ENCODE results near the gene TBX1. TPM values are rescaled to one million over a fixed set of nuclear protein-coding genes. Genes with fewer than 3 reads are reported as not detected.

TBX1 gene
- total and polyA plus RNA-seq, 2 of the 13 experiments (the other 11 are each of a cell fraction or from before 2014, with no cell fraction given): not detected

GRCh38 chr22:19756288-19757128 lies 4.1 kb upstream of the TBX1 start (continued):
- TF ChIP-seq ZNF598 (CRISPR knock-in tag; IDR thresholded peaks at IDR 0.05; ENCODE audit: borderline replicate concordance) (no peak), ZNF670 (CRISPR knock-in tag; IDR thresholded peaks at IDR 0.05; ENCODE audit: borderline replicate concordance) (no peak), SAFB2 (CRISPR knock-in tag; IDR thresholded peaks at IDR 0.05; ENCODE audit: borderline replicate concordance, low read depth) (no peak), TBX2 (CRISPR knock-in tag; IDR thresholded peaks at IDR 0.05; ENCODE audit: borderline replicate concordance) (peak; percentile 28; the same call in 1 of the 2 replicates), SNAPC2 (CRISPR knock-in tag; IDR thresholded peaks at IDR 0.05) (no peak), MAFK (conservative IDR thresholded peaks at IDR 0.05 in 1 of 2, IDR thresholded peaks at IDR 0.05 in 1 of 2; ENCODE audit: low read length in 2 of 2) (no peak), NONO (IDR thresholded peaks at IDR 0.05) (no peak), NONO (CRISPR knock-in tag; conservative IDR thresholded peaks at IDR 0.05) (peak; percentile 26; the same call in 1 of the 2 replicates), GABPB1 (CRISPR knock-in tag; IDR thresholded peaks at IDR 0.05) (peak; percentile 17; the same call in 1 of the 2 replicates), MYC (CRISPR knock-in tag; IDR thresholded peaks at IDR 0.05; ENCODE audit: borderline replicate concordance) (peak; percentile 53; the same call in 1 of the 2 replicates), ZNF460 (CRISPR knock-in tag; IDR thresholded peaks at IDR 0.05; ENCODE audit: borderline replicate concordance) (no peak), ZNF143 (CRISPR knock-in tag; IDR thresholded peaks at IDR 0.05) (no peak), ELF1 (CRISPR knock-in tag; IDR thresholded peaks at IDR 0.05) (no peak), ZNF589 (CRISPR knock-in tag; conservative IDR thresholded peaks at IDR 0.05) (0 out of 2 replicates have a peak, but pooled peaks have one; percentile 28), RAD51 (IDR thresholded peaks at IDR 0.05; ENCODE audit: borderline replicate concordance) (no peak), CERS6 (CRISPR knock-in tag; IDR thresholded peaks at IDR 0.05) (no peak)
- TF ChIP-seq, protein P1, sequence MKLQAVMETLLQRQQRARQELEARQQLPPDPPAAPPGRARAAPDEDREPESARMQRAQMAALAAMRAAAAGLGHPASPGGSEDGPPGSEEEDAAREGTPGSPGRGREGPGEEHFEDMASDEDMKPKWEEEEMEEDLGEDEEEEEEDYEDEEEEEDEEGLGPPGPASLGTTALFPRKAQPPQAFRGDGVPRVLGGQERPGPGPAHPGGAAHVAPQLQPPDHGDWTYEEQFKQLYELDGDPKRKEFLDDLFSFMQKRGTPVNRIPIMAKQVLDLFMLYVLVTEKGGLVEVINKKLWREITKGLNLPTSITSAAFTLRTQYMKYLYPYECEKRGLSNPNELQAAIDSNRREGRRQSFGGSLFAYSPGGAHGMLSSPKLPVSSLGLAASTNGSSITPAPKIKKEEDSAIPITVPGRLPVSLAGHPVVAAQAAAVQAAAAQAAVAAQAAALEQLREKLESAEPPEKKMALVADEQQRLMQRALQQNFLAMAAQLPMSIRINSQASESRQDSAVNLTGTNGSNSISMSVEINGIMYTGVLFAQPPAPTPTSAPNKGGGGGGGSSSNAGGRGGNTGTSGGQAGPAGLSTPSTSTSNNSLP (IDR thresholded peaks at IDR 0.05; ENCODE audit: low read depth, low read length): no peak
- TF ChIP-seq, protein P2, sequence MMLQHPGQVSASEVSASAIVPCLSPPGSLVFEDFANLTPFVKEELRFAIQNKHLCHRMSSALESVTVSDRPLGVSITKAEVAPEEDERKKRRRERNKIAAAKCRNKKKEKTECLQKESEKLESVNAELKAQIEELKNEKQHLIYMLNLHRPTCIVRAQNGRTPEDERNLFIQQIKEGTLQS (CRISPR knock-in tag; IDR thresholded peaks at IDR 0.05): no peak
- TF ChIP-seq, protein P3, sequence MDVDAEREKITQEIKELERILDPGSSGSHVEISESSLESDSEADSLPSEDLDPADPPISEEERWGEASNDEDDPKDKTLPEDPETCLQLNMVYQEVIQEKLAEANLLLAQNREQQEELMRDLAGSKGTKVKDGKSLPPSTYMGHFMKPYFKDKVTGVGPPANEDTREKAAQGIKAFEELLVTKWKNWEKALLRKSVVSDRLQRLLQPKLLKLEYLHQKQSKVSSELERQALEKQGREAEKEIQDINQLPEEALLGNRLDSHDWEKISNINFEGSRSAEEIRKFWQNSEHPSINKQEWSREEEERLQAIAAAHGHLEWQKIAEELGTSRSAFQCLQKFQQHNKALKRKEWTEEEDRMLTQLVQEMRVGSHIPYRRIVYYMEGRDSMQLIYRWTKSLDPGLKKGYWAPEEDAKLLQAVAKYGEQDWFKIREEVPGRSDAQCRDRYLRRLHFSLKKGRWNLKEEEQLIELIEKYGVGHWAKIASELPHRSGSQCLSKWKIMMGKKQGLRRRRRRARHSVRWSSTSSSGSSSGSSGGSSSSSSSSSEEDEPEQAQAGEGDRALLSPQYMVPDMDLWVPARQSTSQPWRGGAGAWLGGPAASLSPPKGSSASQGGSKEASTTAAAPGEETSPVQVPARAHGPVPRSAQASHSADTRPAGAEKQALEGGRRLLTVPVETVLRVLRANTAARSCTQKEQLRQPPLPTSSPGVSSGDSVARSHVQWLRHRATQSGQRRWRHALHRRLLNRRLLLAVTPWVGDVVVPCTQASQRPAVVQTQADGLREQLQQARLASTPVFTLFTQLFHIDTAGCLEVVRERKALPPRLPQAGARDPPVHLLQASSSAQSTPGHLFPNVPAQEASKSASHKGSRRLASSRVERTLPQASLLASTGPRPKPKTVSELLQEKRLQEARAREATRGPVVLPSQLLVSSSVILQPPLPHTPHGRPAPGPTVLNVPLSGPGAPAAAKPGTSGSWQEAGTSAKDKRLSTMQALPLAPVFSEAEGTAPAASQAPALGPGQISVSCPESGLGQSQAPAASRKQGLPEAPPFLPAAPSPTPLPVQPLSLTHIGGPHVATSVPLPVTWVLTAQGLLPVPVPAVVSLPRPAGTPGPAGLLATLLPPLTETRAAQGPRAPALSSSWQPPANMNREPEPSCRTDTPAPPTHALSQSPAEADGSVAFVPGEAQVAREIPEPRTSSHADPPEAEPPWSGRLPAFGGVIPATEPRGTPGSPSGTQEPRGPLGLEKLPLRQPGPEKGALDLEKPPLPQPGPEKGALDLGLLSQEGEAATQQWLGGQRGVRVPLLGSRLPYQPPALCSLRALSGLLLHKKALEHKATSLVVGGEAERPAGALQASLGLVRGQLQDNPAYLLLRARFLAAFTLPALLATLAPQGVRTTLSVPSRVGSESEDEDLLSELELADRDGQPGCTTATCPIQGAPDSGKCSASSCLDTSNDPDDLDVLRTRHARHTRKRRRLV (CRISPR knock-in tag; IDR thresholded peaks at IDR 0.05): no peak
